GM19193 (cell line): Measurements from ENCODE around the gene DDX39B.

Experiments
- POLR2A ChIP-seq: IDR thresholded peaks from 4 replicates; pipeline ENCODE4 v1.6.1; 2011; ENCODE audit not compliant: insufficient read depth, insufficient read length; ENCODE audit errors: extremely low read depth

DDX39B gene

GRCh38 chr6:31567531-31568370, 25.9 kb upstream of the DDX39B start:
- TF ChIP-seq POLR2A, result no peak

GRCh38 chr6:31560697-31561058, 18.9 kb upstream of the DDX39B start:
- TF ChIP-seq POLR2A, result no peak

GRCh38 chr6:31559958-31560696, 18.3 kb upstream of the DDX39B start:
- peak; percentile 31 for TF ChIP-seq POLR2A

GRCh38 chr6:31559606-31559957, 17.8 kb upstream of the DDX39B start:
- TF ChIP-seq POLR2A, result no peak

- peak; percentile 63 for TF ChIP-seq POLR2A
Observed at GRCh38 chr6:31558631-31559500, 17.1 kb upstream of the DDX39B start.

- no peak for TF ChIP-seq POLR2A
Observed at GRCh38 chr6:31558318-31558625, 16.5 kb upstream of the DDX39B start.

- TF ChIP-seq POLR2A, result no peak
Observed at GRCh38 chr6:31557443-31558317, 15.9 kb upstream of the DDX39B start.

GRCh38 chr6:31556307-31556706, 14.5 kb upstream of the DDX39B start:
- no peak for TF ChIP-seq POLR2A

- no peak for TF ChIP-seq POLR2A
Observed at GRCh38 chr6:31548544-31548873, 6.7 kb upstream of the DDX39B start.

GRCh38 chr6:31547727-31548543, 6.1 kb upstream of the DDX39B start:
- TF ChIP-seq POLR2A, result no peak

GRCh38 chr6:31546958-31547726, 5.3 kb upstream of the DDX39B start, which contains the start of gene NFKBIL1:
TSS of gene NFKBIL1 (plus strand) at chr6:31547608. CDS start at chr6:31547695, 87 bp downstream.
- TF ChIP-seq POLR2A, result peak; percentile 56

- no peak for TF ChIP-seq POLR2A
Observed at GRCh38 chr6:31546339-31546957, 4.6 kb upstream of the DDX39B start, which contains the start of gene ATP6V1G2. TSS of gene ATP6V1G2 (minus strand) at chr6:31546608. CDS start at chr6:31546559, 49 bp downstream.

- TF ChIP-seq POLR2A, result no peak
Observed at GRCh38 chr6:31545291-31545690, 3.5 kb upstream of the DDX39B start.

- TF ChIP-seq POLR2A, result no peak
Observed at GRCh38 chr6:31544676-31545075, 2.9 kb upstream of the DDX39B start.
